ENCODE results near the gene RAET1E. TPM values are rescaled to one million over a fixed set of nuclear protein-coding genes. Genes with fewer than 3 reads are reported as not detected.

Gene RAET1E
- total and polyA plus RNA-seq, 2 donors (not counting 1 experiment from before 2014, with no cell fraction given), result not detected

DNA sequence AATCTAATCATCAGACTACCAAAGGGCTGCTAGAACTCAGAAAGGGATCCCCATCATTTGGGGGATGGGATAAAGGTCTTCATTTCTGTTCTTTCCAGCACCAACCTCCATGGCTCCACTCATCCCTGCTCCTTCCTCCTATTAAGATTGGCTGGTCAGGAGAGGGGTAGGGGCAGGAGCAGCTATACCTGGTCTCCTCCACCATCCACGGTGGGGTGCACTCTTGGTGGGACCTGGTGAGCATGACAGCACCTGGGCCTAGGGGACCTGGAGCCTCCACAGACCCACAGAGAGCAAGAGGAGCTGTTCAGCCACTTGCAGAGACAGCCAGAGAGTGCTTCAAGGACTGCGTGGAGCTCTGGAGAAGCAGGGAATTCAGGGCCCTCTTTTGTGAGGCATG is 37.8 kb upstream of the RAET1E start:
- ChIA-PET POLR2A (no interaction called here), CTCF (interaction anchor here (0.5 to 2.8 kb wide), 6 partner anchors 14 to 930 kb away, joined by 3 to 49 read pairs (median 4); partner anchors contain the start of gene MTHFD1L)
- H3K27ac ChIP-seq (ENCODE audit: low read length in 2 of 2), result no peak overlapping the region
- no peak overlapping the region for H3K4me2 ChIP-seq (replicated peaks; ENCODE audit: low read depth, low read length, poor library complexity, severe bottlenecking)
- peaks cover 24 to 36% of the 10 kb centered on the region in 2 donors for H3K4me1 ChIP-seq (ENCODE audit: control insufficient read depth in 2 of 2, insufficient read depth in 2 of 2, low read length in 2 of 2)
- H3K36me3 ChIP-seq (replicated peaks in 1 of 2; ENCODE audit: control extremely low read depth in 1 of 2, control insufficient read depth in 1 of 2, extremely low read depth in 1 of 2, insufficient read depth in 2 of 2, low read length in 1 of 2), result no peaks in the 10 kb centered on the region
- DNase-seq (no peak), ATAC-seq (ENCODE audit: low read depth) (no peak)
- H3K9me3 Mint-ChIP-seq (ENCODE audit: insufficient read depth), result no peaks in the 10 kb centered on the region
- TF ChIP-seq, protein P1, sequence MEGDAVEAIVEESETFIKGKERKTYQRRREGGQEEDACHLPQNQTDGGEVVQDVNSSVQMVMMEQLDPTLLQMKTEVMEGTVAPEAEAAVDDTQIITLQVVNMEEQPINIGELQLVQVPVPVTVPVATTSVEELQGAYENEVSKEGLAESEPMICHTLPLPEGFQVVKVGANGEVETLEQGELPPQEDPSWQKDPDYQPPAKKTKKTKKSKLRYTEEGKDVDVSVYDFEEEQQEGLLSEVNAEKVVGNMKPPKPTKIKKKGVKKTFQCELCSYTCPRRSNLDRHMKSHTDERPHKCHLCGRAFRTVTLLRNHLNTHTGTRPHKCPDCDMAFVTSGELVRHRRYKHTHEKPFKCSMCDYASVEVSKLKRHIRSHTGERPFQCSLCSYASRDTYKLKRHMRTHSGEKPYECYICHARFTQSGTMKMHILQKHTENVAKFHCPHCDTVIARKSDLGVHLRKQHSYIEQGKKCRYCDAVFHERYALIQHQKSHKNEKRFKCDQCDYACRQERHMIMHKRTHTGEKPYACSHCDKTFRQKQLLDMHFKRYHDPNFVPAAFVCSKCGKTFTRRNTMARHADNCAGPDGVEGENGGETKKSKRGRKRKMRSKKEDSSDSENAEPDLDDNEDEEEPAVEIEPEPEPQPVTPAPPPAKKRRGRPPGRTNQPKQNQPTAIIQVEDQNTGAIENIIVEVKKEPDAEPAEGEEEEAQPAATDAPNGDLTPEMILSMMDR (IDR thresholded peaks at IDR 0.05), result no peak
- no peak for TF ChIP-seq EZH2 (IDR thresholded peaks at IDR 0.05; ENCODE audit: borderline replicate concordance, insufficient read depth, low read depth, low read length, poor library complexity, severe bottlenecking)
- no peak overlapping the region for H3K4me3 ChIP-seq (ENCODE audit: control extremely low read depth in 1 of 5, extremely low read depth in 1 of 5, insufficient read depth in 1 of 5, low read depth in 2 of 5, low read length in 4 of 5)
- no peak overlapping the region for H3K9ac ChIP-seq (ENCODE audit: low read length)
- H3K27me3 Mint-ChIP-seq, result peaks cover 79% of the 10 kb centered on the region
- no peaks in the 10 kb centered on the region for H4K20me1 ChIP-seq (ENCODE audit: control insufficient read depth, insufficient read depth, low read length, poor library complexity, severe bottlenecking)
- peaks cover 2 to 78% (median 68%) of the 10 kb centered on the region in 4 experiments for H3K27me3 ChIP-seq (replicated peaks in 1 of 4; ENCODE audit: control extremely low read depth in 1 of 4, control insufficient read depth in 3 of 4, insufficient read depth in 4 of 4, low read length in 3 of 4)
- H3K79me2 ChIP-seq (ENCODE audit: control insufficient read depth, insufficient read depth, low read length), result no peaks in the 10 kb centered on the region
- H2AFZ ChIP-seq (ENCODE audit: insufficient read depth, low read depth, low read length, poor library complexity, severe bottlenecking), result no peak overlapping the region
- intact Hi-C loops (cut with micrococcal nuclease), result loop anchor here (2.0 kb wide), 1 partner anchor 101 kb away; no protein-coding TSS in a partner anchor
- H3K9me3 ChIP-seq (ENCODE audit: control extremely low read depth in 1 of 3, control insufficient read depth in 2 of 3, insufficient read depth in 1 of 3, low read length in 2 of 3), result peaks cover 0 to 22% (median 0%) of the 10 kb centered on the region in 3 donors
- no peak overlapping the region for H3K4me3 Mint-ChIP-seq
- H3K4me1 Mint-ChIP-seq, result peaks cover 29% of the 10 kb centered on the region
- H3K27ac Mint-ChIP-seq, result no peak overlapping the region
- WGBS (ENCODE audit: insufficient coverage), result 55% methylated on average over 2 of the region's 2 CpGs

DNA sequence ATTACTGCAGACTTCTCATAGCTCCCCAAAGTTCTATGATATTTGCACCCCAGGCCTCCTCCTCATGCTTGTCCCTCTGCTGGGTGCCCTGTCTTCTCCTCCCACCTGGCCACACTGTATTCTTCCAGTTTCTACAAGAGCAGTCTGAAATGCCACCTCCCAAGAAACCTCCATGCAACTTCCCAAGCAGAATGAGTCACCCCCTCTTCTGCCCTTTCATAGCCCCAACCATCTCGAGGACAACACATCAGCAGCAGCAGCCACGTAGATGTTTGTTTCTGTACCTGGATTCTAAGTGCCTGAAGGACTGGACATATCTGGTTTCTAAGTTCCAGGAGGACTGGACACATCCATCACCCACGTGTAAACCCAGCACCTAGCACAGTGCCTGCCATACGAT is 37.3 kb upstream of the RAET1E start:
- ChIA-PET CTCF (interaction anchor here (0.7 to 2.8 kb wide), 6 partner anchors 14 to 125 kb away, joined by 3 to 49 read pairs (median 3); no protein-coding TSS in a partner anchor), POLR2A (no interaction called here)
- H3K9me3 ChIP-seq (ENCODE audit: control extremely low read depth in 1 of 3, control insufficient read depth in 2 of 3, insufficient read depth in 1 of 3, low read length in 2 of 3), result peaks cover 0 to 18% (median 0%) of the 10 kb centered on the region in 3 donors
- Mint-ChIP-seq H3K27me3 (peaks cover 79% of the 10 kb centered on the region), H3K4me3 (no peak overlapping the region), H3K9me3 (ENCODE audit: insufficient read depth) (no peaks in the 10 kb centered on the region), H3K27ac (no peak overlapping the region), H3K4me1 (peaks cover 25% of the 10 kb centered on the region)
- peaks cover 2 to 74% (median 65%) of the 10 kb centered on the region in 4 experiments for H3K27me3 ChIP-seq (replicated peaks in 1 of 4; ENCODE audit: control extremely low read depth in 1 of 4, control insufficient read depth in 3 of 4, insufficient read depth in 4 of 4, low read length in 3 of 4)
- H3K79me2 ChIP-seq (ENCODE audit: control insufficient read depth, insufficient read depth, low read length), result no peaks in the 10 kb centered on the region
- no peaks in the 10 kb centered on the region for H4K20me1 ChIP-seq (ENCODE audit: control insufficient read depth, insufficient read depth, low read length, poor library complexity, severe bottlenecking)
- peaks cover 20 to 31% of the 10 kb centered on the region in 2 donors for H3K4me1 ChIP-seq (ENCODE audit: control insufficient read depth in 2 of 2, insufficient read depth in 2 of 2, low read length in 2 of 2)
- H3K36me3 ChIP-seq (replicated peaks in 1 of 2; ENCODE audit: control extremely low read depth in 1 of 2, control insufficient read depth in 1 of 2, extremely low read depth in 1 of 2, insufficient read depth in 2 of 2, low read length in 1 of 2), result no peaks in the 10 kb centered on the region
- DNase-seq, result no peak
- no peak overlapping the region for H3K27ac ChIP-seq (ENCODE audit: low read length in 2 of 2)
- no peak overlapping the region for H2AFZ ChIP-seq (ENCODE audit: insufficient read depth, low read depth, low read length, poor library complexity, severe bottlenecking)
- H3K9ac ChIP-seq (ENCODE audit: low read length), result no peak overlapping the region
- ATAC-seq (ENCODE audit: low read depth), result no peak
- H3K4me3 ChIP-seq (ENCODE audit: control extremely low read depth in 1 of 5, extremely low read depth in 1 of 5, insufficient read depth in 1 of 5, low read depth in 2 of 5, low read length in 4 of 5), result no peak overlapping the region
- TF ChIP-seq, protein P1 (IDR thresholded peaks at IDR 0.05), result no peak
- TF ChIP-seq EZH2 (IDR thresholded peaks at IDR 0.05; ENCODE audit: borderline replicate concordance, insufficient read depth, low read depth, low read length, poor library complexity, severe bottlenecking), result no peak
- 38% methylated on average over 2 of the region's 4 CpGs for WGBS (ENCODE audit: insufficient coverage)
- intact Hi-C loops (cut with micrococcal nuclease), result loop anchor here (2.0 kb wide), 1 partner anchor 100 kb away; no protein-coding TSS in a partner anchor
- H3K4me2 ChIP-seq (replicated peaks; ENCODE audit: low read depth, low read length, poor library complexity, severe bottlenecking), result no peak overlapping the region

Data from B cell (primary cell).